Measurements from ENCODE around the gene TMEM255B.

TMEM255B gene

DNA sequence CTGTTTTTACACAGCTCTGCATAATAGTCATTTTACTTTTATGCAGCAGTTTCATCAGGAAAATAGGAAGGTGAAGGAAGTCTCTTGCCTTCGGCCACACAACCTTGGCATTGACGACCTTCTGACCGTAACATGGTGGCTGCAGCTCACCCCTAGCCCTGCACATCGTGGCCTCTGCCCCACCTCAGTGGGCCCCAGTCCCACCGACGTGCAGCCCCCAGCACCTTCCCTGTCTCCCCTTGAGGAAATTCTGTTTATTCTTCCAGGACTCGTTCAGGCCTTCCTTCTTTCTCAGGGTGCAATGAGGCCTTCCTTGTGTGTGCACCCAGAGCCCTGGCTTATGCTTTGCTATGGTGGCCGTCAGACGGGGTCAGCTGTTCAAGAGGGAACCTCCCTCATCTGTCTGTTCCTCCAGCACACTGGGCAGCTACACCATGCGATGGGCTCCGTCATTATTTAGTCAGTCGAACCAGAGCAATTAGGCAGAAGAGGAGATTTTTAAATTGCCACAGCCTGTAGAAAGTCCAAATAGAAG is 33.3 kb downstream of the TMEM255B start:
- H4K20me1 ChIP-seq (ENCODE audit: insufficient read depth, low read length, poor library complexity, severe bottlenecking), result no peaks in the 10 kb centered on the region
- no peaks in the 10 kb centered on the region for H3K79me2 ChIP-seq (ENCODE audit: insufficient read depth, low read length)
- H3K4me2 ChIP-seq (ENCODE audit: low read depth, low read length, poor library complexity, severe bottlenecking), result no peak overlapping the region
- no peak overlapping the region for H3K9ac ChIP-seq (ENCODE audit: low read depth, low read length, poor library complexity, severe bottlenecking)
- no peaks in the 10 kb centered on the region for H3K9me2 ChIP-seq (replicated peaks; ENCODE audit: low read depth, low read length)
- H3K36me3 ChIP-seq (ENCODE audit: insufficient read depth, low read length), result no peaks in the 10 kb centered on the region
- H3F3A ChIP-seq (ENCODE audit: low read depth), result no peaks in the 10 kb centered on the region
- H3K9me3 ChIP-seq (ENCODE audit: insufficient read depth, low read depth, low read length), result no peaks in the 10 kb centered on the region; the same call in 1 of the 2 replicates
- H3K27me3 ChIP-seq (ENCODE audit: insufficient read depth, low read length, poor library complexity, severe bottlenecking), result no peaks in the 10 kb centered on the region
- no peak overlapping the region for H3K4me3 ChIP-seq (ENCODE audit: low read length, poor library complexity, severe bottlenecking)
- H3K4me1 ChIP-seq (ENCODE audit: insufficient read depth, low read length, poor library complexity, severe bottlenecking), result no peaks in the 10 kb centered on the region
- TF ChIP-seq, protein P1, sequence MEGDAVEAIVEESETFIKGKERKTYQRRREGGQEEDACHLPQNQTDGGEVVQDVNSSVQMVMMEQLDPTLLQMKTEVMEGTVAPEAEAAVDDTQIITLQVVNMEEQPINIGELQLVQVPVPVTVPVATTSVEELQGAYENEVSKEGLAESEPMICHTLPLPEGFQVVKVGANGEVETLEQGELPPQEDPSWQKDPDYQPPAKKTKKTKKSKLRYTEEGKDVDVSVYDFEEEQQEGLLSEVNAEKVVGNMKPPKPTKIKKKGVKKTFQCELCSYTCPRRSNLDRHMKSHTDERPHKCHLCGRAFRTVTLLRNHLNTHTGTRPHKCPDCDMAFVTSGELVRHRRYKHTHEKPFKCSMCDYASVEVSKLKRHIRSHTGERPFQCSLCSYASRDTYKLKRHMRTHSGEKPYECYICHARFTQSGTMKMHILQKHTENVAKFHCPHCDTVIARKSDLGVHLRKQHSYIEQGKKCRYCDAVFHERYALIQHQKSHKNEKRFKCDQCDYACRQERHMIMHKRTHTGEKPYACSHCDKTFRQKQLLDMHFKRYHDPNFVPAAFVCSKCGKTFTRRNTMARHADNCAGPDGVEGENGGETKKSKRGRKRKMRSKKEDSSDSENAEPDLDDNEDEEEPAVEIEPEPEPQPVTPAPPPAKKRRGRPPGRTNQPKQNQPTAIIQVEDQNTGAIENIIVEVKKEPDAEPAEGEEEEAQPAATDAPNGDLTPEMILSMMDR (conservative IDR thresholded peaks at IDR 0.05; ENCODE audit: low read length), result no peak
- TF ChIP-seq EZH2phosphoT487 (IDR thresholded peaks at IDR 0.05; ENCODE audit: borderline replicate concordance), result no peak
- H2AFZ ChIP-seq (ENCODE audit: low read length), result no peak overlapping the region

DNA sequence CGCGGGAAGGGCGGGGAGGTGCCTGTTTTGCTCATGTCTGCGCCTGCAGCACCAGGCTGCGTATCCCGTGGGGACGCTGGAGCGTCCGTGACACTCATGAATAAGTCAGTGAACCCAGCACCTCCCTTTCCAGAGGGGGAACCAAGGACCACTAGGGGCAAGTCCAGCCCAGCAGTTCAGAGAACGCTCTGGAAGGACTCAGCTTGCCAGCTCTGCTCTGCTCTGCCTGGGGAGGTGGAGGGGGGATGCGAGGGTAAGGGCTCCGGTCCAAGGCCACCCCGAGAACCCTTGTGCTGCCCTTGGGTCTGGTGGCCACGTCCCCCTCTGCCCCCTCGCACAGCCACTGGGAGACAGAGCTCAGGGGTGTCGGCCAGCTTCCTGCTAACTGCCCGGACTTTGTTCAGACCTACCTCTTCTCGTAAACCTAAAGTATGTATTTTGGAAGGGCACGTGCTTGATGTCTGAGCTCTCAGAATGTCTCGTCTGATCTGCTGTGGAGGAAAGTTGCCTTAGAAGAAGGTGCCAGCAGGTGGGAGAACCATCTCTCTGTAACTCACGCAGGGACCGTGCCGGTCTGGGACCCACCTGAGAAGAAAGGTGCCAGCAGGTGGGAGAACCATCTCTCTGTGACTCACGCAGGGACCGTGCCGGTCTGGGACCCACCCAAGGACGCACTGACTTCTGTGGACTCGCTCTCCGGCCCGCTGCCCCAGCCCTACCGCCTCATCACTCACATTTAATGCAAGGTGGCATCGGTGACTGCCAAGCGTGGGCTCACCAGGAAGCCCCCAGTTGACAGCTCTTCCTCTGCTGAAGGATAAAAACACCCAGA is 34.1 kb downstream of the TMEM255B start:
- H3K9me2 ChIP-seq (replicated peaks; ENCODE audit: low read depth, low read length), result no peaks in the 10 kb centered on the region
- H3K4me2 ChIP-seq (ENCODE audit: low read depth, low read length, poor library complexity, severe bottlenecking), result no peak overlapping the region
- H3K9me3 ChIP-seq (ENCODE audit: insufficient read depth, low read depth, low read length), result no peaks in the 10 kb centered on the region; the same call in 1 of the 2 replicates
- no peaks in the 10 kb centered on the region for H3K27me3 ChIP-seq (ENCODE audit: insufficient read depth, low read length, poor library complexity, severe bottlenecking)
- no peaks in the 10 kb centered on the region for H3F3A ChIP-seq (ENCODE audit: low read depth)
- no peak for TF ChIP-seq EZH2phosphoT487 (IDR thresholded peaks at IDR 0.05; ENCODE audit: borderline replicate concordance)
- TF ChIP-seq, protein P1 (conservative IDR thresholded peaks at IDR 0.05; ENCODE audit: low read length), result no peak
- no peaks in the 10 kb centered on the region for H3K79me2 ChIP-seq (ENCODE audit: insufficient read depth, low read length)
- H3K9ac ChIP-seq (ENCODE audit: low read depth, low read length, poor library complexity, severe bottlenecking), result no peak overlapping the region
- no peak overlapping the region for H2AFZ ChIP-seq (ENCODE audit: low read length)
- H4K20me1 ChIP-seq (ENCODE audit: insufficient read depth, low read length, poor library complexity, severe bottlenecking), result no peaks in the 10 kb centered on the region
- H3K4me1 ChIP-seq (ENCODE audit: insufficient read depth, low read length, poor library complexity, severe bottlenecking), result no peaks in the 10 kb centered on the region
- H3K36me3 ChIP-seq (ENCODE audit: insufficient read depth, low read length), result no peaks in the 10 kb centered on the region
- no peak overlapping the region for H3K4me3 ChIP-seq (ENCODE audit: low read length, poor library complexity, severe bottlenecking)

DNA sequence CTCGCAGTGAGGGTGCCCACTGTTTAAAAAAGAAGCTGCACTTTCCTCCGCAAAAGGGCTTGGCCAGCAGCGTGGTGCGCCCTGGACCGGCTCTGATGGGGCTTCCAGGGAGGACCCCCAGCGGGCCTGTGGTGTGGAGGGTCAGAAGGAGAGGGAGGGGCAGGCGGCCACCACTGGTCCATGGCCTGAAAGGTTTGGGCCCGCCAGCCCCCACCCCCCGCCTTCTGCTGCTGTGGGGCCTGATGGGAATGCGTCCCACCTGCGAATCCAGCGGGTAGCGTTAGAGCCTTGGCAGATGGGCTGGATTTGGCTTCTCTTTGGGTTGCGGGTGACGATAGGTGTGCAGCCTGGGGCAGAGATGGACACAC is 34.7 kb downstream of the TMEM255B start:
- Histone ChIP-seq H3K9me2 (replicated peaks; ENCODE audit: low read depth, low read length) (no peaks in the 10 kb centered on the region), H2AFZ (ENCODE audit: low read length) (no peak overlapping the region), H3K9ac (ENCODE audit: low read depth, low read length, poor library complexity, severe bottlenecking) (no peak overlapping the region), H3K27me3 (ENCODE audit: insufficient read depth, low read length, poor library complexity, severe bottlenecking) (no peaks in the 10 kb centered on the region), H3K4me3 (ENCODE audit: low read length, poor library complexity, severe bottlenecking) (no peak overlapping the region), H3K4me1 (ENCODE audit: insufficient read depth, low read length, poor library complexity, severe bottlenecking) (no peaks in the 10 kb centered on the region), H3K36me3 (ENCODE audit: insufficient read depth, low read length) (no peaks in the 10 kb centered on the region), H3K9me3 (ENCODE audit: insufficient read depth, low read depth, low read length) (no peaks in the 10 kb centered on the region; the same call in 1 of the 2 replicates), H4K20me1 (ENCODE audit: insufficient read depth, low read length, poor library complexity, severe bottlenecking) (no peaks in the 10 kb centered on the region), H3F3A (ENCODE audit: low read depth) (no peaks in the 10 kb centered on the region), H3K4me2 (ENCODE audit: low read depth, low read length, poor library complexity, severe bottlenecking) (no peak overlapping the region), H3K79me2 (ENCODE audit: insufficient read depth, low read length) (no peaks in the 10 kb centered on the region)
- no peak for TF ChIP-seq EZH2phosphoT487 (IDR thresholded peaks at IDR 0.05; ENCODE audit: borderline replicate concordance)
- TF ChIP-seq, protein P1 (conservative IDR thresholded peaks at IDR 0.05; ENCODE audit: low read length), result no peak
